Germinal center (tissue), 1 donor: ENCODE measurements around the gene TRANK1.
A peak's percentile ranks its signal among the peaks of the same experiment; 100 is the strongest.
"Not testable (repeated sequence)": the region's sequence is repeated elsewhere in the genome, so short reads cannot be mapped to it uniquely, and the experiment has no call there.

Experiments
- DNase-seq: peaks from one replicate; pipeline ENCODE4 v3.0.0; 2012; ENCODE audit warnings: mixed read lengths, low spot score

The TRANK1 gene

GRCh38 chr3:36919439-36920160 lies 25.3 kb downstream of the TRANK1 start:
- no peak for DNase-seq

GRCh38 chr3:36918050-36918449 lies 26.8 kb downstream of the TRANK1 start:
- no peak for DNase-seq

- peak; percentile 77 for DNase-seq
Observed at GRCh38 chr3:36911990-36912804, 32.7 kb downstream of the TRANK1 start.

DNA sequence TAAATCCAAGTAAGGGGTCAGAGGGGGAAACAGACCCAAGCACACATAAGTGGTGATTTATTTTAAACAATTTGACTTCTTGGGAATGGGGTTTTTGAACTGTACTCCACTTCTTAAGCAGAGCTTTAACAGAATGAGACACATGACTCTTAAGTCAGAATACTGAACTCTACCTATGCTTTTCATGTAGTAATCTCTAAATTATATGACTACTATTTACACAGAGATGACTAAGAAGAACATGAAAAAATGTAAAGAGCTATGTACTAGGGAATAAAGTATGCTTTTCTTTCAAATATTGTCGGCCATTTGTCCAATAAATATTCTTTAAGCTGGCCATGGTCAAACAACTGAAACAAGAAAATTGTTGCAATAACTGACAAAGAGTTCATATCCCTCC lies 35.2 kb downstream of the TRANK1 start:
- no peak for DNase-seq

GRCh38 chr3:36909181-36909580 lies 35.7 kb downstream of the TRANK1 start:
- DNase-seq = no peak

DNA sequence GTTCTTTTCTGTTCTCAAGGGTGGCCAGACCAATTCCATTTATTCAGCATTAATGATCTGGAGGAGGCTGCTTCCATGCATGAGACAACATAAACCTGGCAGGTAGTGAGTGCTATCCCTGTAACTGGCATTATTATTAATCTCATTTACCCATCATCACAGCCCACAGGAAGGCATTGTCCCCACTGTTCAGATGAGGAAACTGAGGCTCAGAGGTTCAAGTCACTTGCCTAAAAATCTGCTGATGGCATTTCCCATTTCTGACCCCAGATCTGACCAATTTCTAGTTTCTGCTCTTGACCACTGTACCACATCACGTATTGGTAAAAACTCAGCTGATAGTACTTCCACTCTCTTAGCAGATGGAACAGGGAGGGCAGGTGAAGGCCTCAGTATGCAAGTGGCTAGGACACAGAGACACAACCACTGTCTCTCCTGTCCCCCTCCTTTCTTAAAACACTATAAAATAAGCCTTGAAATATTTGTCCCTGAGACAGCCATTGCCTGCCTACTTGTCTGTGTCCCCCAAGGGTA lies 36.1 kb downstream of the TRANK1 start:
- no peak for DNase-seq

DNA sequence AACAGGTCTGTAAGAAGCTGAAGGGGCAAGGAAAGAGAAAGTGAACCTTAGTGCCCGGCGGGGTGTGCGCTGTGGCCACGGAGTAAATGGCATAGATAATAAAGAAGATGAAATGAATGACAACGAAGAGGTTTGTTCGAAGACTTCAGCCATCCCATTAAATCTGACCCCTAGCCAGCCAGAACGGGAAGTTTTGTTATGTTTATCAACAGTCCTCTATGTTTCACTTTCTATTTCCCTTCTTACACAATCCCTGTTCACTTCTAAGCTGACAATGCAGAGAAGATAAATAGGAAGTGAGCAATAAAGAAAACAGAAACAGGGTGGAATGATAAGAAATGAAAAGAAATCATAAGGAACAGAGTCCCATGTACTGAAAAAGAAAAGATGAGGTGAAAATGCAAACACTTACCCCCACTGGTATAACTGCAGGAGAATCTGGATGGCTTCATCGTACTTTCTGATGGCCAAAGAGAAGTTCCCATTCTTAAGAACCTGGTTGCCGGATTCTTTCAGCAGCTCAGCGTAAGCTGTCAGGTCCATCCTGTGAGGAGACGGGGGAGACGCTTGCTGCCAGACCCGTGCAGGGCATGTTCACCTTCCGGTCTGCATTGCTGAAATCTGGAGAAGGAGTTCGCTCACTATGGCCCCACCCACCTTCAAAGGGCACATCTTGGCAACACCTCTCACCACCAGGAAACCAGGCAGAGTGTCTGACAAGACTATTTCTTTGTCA lies 36.8 kb downstream of the TRANK1 start:
- DNase-seq = peak; percentile 55

DNA sequence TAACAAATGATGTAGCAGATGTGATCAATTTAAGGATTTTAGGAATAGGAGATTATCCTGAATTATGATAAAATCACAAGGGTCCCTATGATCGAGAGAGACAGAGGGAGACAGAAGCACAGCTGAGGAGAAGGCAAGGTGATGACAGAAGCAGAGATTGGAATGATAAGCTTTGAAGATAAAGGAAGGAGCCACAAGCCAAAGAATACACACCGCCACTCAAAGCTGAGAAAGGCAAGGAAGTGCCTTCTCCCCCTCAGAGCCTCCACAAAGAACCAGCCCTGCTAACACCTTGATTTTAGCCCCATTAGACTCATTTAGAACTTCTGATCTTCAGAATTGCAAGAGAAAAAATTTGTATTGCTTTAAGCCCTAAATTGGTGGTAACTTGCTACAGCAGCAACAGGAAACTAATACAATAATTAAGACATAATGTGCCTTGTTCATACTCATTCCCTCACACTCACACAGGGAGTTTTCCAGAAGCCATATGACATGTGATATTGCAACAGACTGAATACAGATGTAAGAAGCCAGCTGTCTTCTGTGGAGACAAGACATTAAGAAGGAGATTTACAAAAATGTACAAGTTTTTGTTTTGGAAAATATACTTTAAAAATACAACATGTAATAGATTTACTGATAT lies 38.2 kb downstream of the TRANK1 start:
- DNase-seq = no peak

DNA sequence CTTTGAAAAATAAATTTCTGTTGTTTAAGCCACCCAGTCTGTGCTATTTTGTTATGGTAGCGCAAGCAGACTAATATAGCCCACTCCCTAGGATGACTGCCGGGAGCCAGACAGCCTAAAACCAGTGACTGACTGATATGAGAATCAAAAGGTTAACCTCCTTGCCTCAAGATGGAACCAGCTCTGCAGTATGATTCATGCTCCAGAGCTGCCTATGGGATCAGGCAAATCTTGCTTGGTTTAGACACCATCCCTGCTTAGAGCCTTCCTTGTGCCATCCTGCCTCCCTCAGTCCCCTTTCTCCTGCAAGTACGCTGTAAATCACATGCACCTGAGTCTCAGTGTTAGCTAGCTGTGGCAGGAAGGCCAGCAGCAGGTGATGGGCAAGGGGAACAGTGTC lies 39.3 kb downstream of the TRANK1 start:
- no peak for DNase-seq

DNA sequence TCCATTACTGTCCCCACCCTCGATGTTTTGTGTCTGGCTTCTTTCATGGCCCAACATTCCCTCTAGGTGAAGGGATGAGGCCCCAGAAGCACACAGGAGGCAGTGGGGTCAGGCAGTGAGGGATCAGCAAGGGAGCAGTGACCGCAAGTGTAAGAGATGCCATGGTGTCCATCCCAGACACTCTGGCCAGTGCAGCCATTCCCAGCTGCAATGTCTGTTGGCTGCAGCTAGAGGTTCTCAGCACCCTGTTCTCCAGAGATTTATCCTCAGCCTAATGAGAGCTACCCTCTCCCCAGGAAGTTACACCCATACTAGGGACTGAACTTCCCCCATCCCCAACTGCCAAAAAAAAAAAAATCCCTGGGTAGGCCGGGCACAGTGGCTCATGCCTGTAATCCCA lies 40.2 kb downstream of the TRANK1 start:
- no peak for DNase-seq

GRCh38 chr3:36904065-36904464 lies 40.8 kb downstream of the TRANK1 start:
- DNase-seq = not testable (repeated sequence)

GRCh38 chr3:36903119-36903882 lies 41.6 kb downstream of the TRANK1 start:
- no peak for DNase-seq

- DNase-seq = no peak
Observed at GRCh38 chr3:36901588-36901987, 43.3 kb downstream of the TRANK1 start.

- peak; percentile 47 for DNase-seq
Observed at GRCh38 chr3:36900474-36901443, 44.1 kb downstream of the TRANK1 start.

DNA sequence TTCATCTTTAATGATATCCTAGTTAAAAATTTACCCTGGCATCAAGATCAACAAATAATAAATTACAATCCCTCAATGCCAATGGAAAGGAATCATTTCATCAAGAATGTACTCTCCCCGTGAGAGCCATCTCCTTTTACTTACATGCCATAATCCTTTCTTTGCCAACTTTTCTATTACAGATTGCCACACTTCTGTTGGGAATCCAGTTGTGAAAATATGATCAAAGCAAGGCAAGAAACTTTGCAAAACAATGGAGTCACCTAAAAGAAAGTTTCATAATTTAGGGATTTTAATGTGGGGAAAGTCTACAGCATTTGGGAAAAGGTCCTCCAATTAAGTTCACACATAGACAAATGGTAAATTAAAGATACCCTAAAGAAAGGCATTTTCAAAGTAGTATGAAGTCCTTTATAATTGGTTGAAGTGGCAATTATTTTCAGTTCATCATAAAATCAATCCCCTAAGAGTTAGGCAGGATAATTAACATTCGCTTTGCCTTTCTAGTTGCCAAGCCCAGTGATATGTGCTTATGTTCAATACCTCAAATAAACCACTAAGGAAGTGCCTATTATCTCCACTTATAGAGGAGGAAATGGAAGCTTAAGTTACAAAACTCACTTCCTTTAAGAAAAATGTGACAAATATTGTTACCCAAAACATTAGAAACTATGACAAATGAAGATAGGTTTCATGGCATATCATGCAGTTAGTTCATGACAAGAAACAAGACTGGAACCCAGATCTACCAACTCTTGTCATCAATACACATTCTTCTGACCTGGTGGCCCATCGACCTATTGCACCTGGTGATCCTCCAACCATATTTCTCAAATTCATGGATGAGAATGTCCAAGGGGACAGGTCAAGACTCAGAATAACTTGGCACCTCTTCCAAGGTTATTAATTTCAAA lies 49.1 kb downstream of the TRANK1 start:
- DNase-seq = no peak

GRCh38 chr3:36894914-36895313 lies 49.9 kb downstream of the TRANK1 start:
- DNase-seq = peak; percentile 67

DNA sequence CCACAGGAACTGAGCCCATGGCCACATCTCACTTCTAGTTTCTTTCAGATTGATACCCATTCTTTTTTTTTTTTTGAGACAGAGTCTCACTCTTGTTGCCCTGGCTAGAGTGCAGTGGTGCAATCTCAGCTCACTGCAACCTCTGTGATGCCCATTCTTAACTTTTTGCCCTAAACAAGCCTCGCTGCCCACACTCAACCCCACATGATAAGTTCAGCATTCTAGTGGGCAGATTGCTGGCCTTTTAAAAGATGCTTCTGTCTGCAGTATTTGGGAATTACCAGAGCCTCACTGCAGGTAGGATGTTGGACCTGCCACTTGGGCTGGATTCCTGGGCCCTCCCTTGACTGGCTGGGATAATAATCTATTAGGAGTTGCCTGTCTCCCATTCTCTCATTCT lies 51.0 kb downstream of the TRANK1 start:
- DNase-seq = no peak

- DNase-seq = peak; percentile 61
Observed at GRCh38 chr3:36893137-36893557, 51.7 kb downstream of the TRANK1 start.
